ENCODE data around the gene HAGH.

HAGH gene

GRCh38 chr16:1794908-1795666 lies 31.5 kb downstream of the HAGH start:
- no peak for DNase-seq
- Histone ChIP-seq H2BK120ac (ENCODE audit: insufficient read depth, low read length, poor library complexity) (no peak overlapping the region), H2BK12ac (ENCODE audit: low read length) (no peak overlapping the region), H4K8ac (ENCODE audit: low read depth, low read length) (no peak overlapping the region), H4K91ac (ENCODE audit: low read depth, low read length) (no peak overlapping the region), H3K23ac (ENCODE audit: low read length) (no peak overlapping the region), H3K14ac (ENCODE audit: low read length) (no peak overlapping the region), H2BK5ac (ENCODE audit: low read depth, low read length, poor library complexity) (no peak overlapping the region), H3K4ac (ENCODE audit: low read depth, low read length) (no peak overlapping the region), H2AK5ac (ENCODE audit: low read length) (no peak overlapping the region), H4K12ac (ENCODE audit: low read depth, low read length) (no peak overlapping the region), H3K9ac (ENCODE audit: low read length) (no peak overlapping the region), H3K18ac (ENCODE audit: low read length) (no peak overlapping the region), H3K4me1 (ENCODE audit: control insufficient read depth in 1 of 2, insufficient read depth in 2 of 2, low read length in 2 of 2) (no peaks in the 10 kb centered on the region), H3K27ac (ENCODE audit: low read depth, low read length) (no peak overlapping the region), H3K4me2 (ENCODE audit: low read length) (no peak overlapping the region), H3K36me3 (ENCODE audit: control insufficient read depth in 1 of 2, insufficient read depth in 2 of 2, low read length in 2 of 2) (peaks cover 18 to 23% of the 10 kb centered on the region in 2 experiments), H3K79me2 (ENCODE audit: control insufficient read depth, insufficient read depth, low read length, poor library complexity) (no peaks in the 10 kb centered on the region), H3K9me3 (ENCODE audit: insufficient read depth, low read depth, low read length) (peaks cover 9% of the 10 kb centered on the region), H3K79me1 (ENCODE audit: low read length) (no peaks in the 10 kb centered on the region), H3K4me3 (ENCODE audit: low read depth, low read length) (no peak overlapping the region), H2AFZ (ENCODE audit: insufficient read depth, low read length, poor library complexity) (no peak overlapping the region), H3K27me3 (ENCODE audit: insufficient read depth, low read length) (no peaks in the 10 kb centered on the region)
- no CpG with 5 or more reads among the region's 32 CpGs for WGBS (ENCODE audit: extremely low coverage, insufficient coverage, insufficient read length)

GRCh38 chr16:1794221-1794871 lies 32.3 kb downstream of the HAGH start:
- H3K27me3 ChIP-seq (ENCODE audit: insufficient read depth, low read length), result no peaks in the 10 kb centered on the region
- H3K18ac ChIP-seq (ENCODE audit: low read length), result no peak overlapping the region
- H3K23ac ChIP-seq (ENCODE audit: low read length), result no peak overlapping the region
- no peak overlapping the region for H2AFZ ChIP-seq (ENCODE audit: insufficient read depth, low read length, poor library complexity)
- H3K79me1 ChIP-seq (ENCODE audit: low read length), result no peaks in the 10 kb centered on the region
- H3K27ac ChIP-seq (ENCODE audit: low read depth, low read length), result no peak overlapping the region
- H4K8ac ChIP-seq (ENCODE audit: low read depth, low read length), result no peak overlapping the region
- H2BK12ac ChIP-seq (ENCODE audit: low read length), result no peak overlapping the region
- H3K4ac ChIP-seq (ENCODE audit: low read depth, low read length), result no peak overlapping the region
- H2BK120ac ChIP-seq (ENCODE audit: insufficient read depth, low read length, poor library complexity), result no peak overlapping the region
- H3K9me3 ChIP-seq (ENCODE audit: insufficient read depth, low read depth, low read length), result peaks cover 7% of the 10 kb centered on the region
- no peak overlapping the region for H4K12ac ChIP-seq (ENCODE audit: low read depth, low read length)
- H3K4me3 ChIP-seq (ENCODE audit: low read depth, low read length), result no peak overlapping the region
- peaks cover 23 to 27% of the 10 kb centered on the region in 2 experiments for H3K36me3 ChIP-seq (ENCODE audit: control insufficient read depth in 1 of 2, insufficient read depth in 2 of 2, low read length in 2 of 2)
- H4K91ac ChIP-seq (ENCODE audit: low read depth, low read length), result no peak overlapping the region
- H2AK5ac ChIP-seq (ENCODE audit: low read length), result no peak overlapping the region
- no peak overlapping the region for H3K14ac ChIP-seq (ENCODE audit: low read length)
- DNase-seq, result no peak
- no peak overlapping the region for H3K9ac ChIP-seq (ENCODE audit: low read length)
- no peak overlapping the region for H2BK5ac ChIP-seq (ENCODE audit: low read depth, low read length, poor library complexity)
- H3K79me2 ChIP-seq (ENCODE audit: control insufficient read depth, insufficient read depth, low read length, poor library complexity), result no peaks in the 10 kb centered on the region
- H3K4me1 ChIP-seq (ENCODE audit: control insufficient read depth in 1 of 2, insufficient read depth in 2 of 2, low read length in 2 of 2), result no peaks in the 10 kb centered on the region
- H3K4me2 ChIP-seq (ENCODE audit: low read length), result no peak overlapping the region
- WGBS (ENCODE audit: extremely low coverage, insufficient coverage, insufficient read length), result no CpG with 5 or more reads among the region's 18 CpGs

- Histone ChIP-seq H3K9me3 (ENCODE audit: insufficient read depth, low read depth, low read length) (peaks cover 5% of the 10 kb centered on the region), H3K4me3 (ENCODE audit: low read depth, low read length) (no peak within 1 kb of the TSS), H2AFZ (ENCODE audit: insufficient read depth, low read length, poor library complexity) (no peak within 1 kb of the TSS), H3K27me3 (ENCODE audit: insufficient read depth, low read length) (no peaks in the 10 kb centered on the region), H3K18ac (ENCODE audit: low read length) (no peak within 1 kb of the TSS), H3K27ac (ENCODE audit: low read depth, low read length) (no peak within 1 kb of the TSS), H4K8ac (ENCODE audit: low read depth, low read length) (no peak within 1 kb of the TSS), H3K4ac (ENCODE audit: low read depth, low read length) (no peak within 1 kb of the TSS), H3K36me3 (ENCODE audit: control insufficient read depth in 1 of 2, insufficient read depth in 2 of 2, low read length in 2 of 2) (peaks cover 28 to 33% of the 10 kb centered on the region in 2 experiments), H4K12ac (ENCODE audit: low read depth, low read length) (no peak within 1 kb of the TSS), H3K79me1 (ENCODE audit: low read length) (no peaks in the 10 kb centered on the region), H2BK5ac (ENCODE audit: low read depth, low read length, poor library complexity) (no peak within 1 kb of the TSS), H3K23ac (ENCODE audit: low read length) (no peak within 1 kb of the TSS), H3K4me1 (ENCODE audit: control insufficient read depth in 1 of 2, insufficient read depth in 2 of 2, low read length in 2 of 2) (no peaks in the 10 kb centered on the region), H2BK120ac (ENCODE audit: insufficient read depth, low read length, poor library complexity) (no peak within 1 kb of the TSS), H2BK12ac (ENCODE audit: low read length) (no peak within 1 kb of the TSS), H3K14ac (ENCODE audit: low read length) (no peak within 1 kb of the TSS), H3K9ac (ENCODE audit: low read length) (no peak within 1 kb of the TSS), H3K4me2 (ENCODE audit: low read length) (no peak within 1 kb of the TSS), H3K79me2 (ENCODE audit: control insufficient read depth, insufficient read depth, low read length, poor library complexity) (no peaks in the 10 kb centered on the region), H4K91ac (ENCODE audit: low read depth, low read length) (no peak within 1 kb of the TSS), H2AK5ac (ENCODE audit: low read length) (no peak within 1 kb of the TSS)
- DNase-seq, result no peak
- no CpG with 5 or more reads among the region's 28 CpGs for WGBS (ENCODE audit: extremely low coverage, insufficient coverage, insufficient read length)
Measured at GRCh38 chr16:1793578-1794220, 32.9 kb downstream of the HAGH start, which contains the start of gene IGFALS. Gene IGFALS (minus strand): TSS chr16:1793705. CDS start chr16:1793652, 53 bp downstream.

GRCh38 chr16:1792836-1793577 lies 33.6 kb downstream of the HAGH start:
- H2BK12ac ChIP-seq (ENCODE audit: low read length), result no peak overlapping the region
- H3K4ac ChIP-seq (ENCODE audit: low read depth, low read length), result no peak overlapping the region
- no peak overlapping the region for H3K4me3 ChIP-seq (ENCODE audit: low read depth, low read length)
- DNase-seq, result no peak
- no peak overlapping the region for H4K12ac ChIP-seq (ENCODE audit: low read depth, low read length)
- H2AFZ ChIP-seq (ENCODE audit: insufficient read depth, low read length, poor library complexity), result no peak overlapping the region
- H3K79me2 ChIP-seq (ENCODE audit: control insufficient read depth, insufficient read depth, low read length, poor library complexity), result no peaks in the 10 kb centered on the region
- H3K9ac ChIP-seq (ENCODE audit: low read length), result no peak overlapping the region
- H2AK5ac ChIP-seq (ENCODE audit: low read length), result no peak overlapping the region
- H3K4me2 ChIP-seq (ENCODE audit: low read length), result no peak overlapping the region
- H3K14ac ChIP-seq (ENCODE audit: low read length), result no peak overlapping the region
- no peaks in the 10 kb centered on the region for H3K27me3 ChIP-seq (ENCODE audit: insufficient read depth, low read length)
- H2BK120ac ChIP-seq (ENCODE audit: insufficient read depth, low read length, poor library complexity), result no peak overlapping the region
- no peak overlapping the region for H3K27ac ChIP-seq (ENCODE audit: low read depth, low read length)
- no CpG with 5 or more reads among the region's 33 CpGs for WGBS (ENCODE audit: extremely low coverage, insufficient coverage, insufficient read length)
- peaks cover 35 to 40% of the 10 kb centered on the region in 2 experiments for H3K36me3 ChIP-seq (ENCODE audit: control insufficient read depth in 1 of 2, insufficient read depth in 2 of 2, low read length in 2 of 2)
- H3K79me1 ChIP-seq (ENCODE audit: low read length), result no peaks in the 10 kb centered on the region
- H3K4me1 ChIP-seq (ENCODE audit: control insufficient read depth in 1 of 2, insufficient read depth in 2 of 2, low read length in 2 of 2), result no peaks in the 10 kb centered on the region
- H4K91ac ChIP-seq (ENCODE audit: low read depth, low read length), result no peak overlapping the region
- no peak overlapping the region for H2BK5ac ChIP-seq (ENCODE audit: low read depth, low read length, poor library complexity)
- H3K23ac ChIP-seq (ENCODE audit: low read length), result no peak overlapping the region
- H3K9me3 ChIP-seq (ENCODE audit: insufficient read depth, low read depth, low read length), result peaks cover 2% of the 10 kb centered on the region
- no peak overlapping the region for H3K18ac ChIP-seq (ENCODE audit: low read length)
- H4K8ac ChIP-seq (ENCODE audit: low read depth, low read length), result no peak overlapping the region
